K562 (cell line): ENCODE results near the gene KAZN. TPM values are rescaled to one million over a fixed set of nuclear protein-coding genes. Genes with fewer than 3 reads are reported as not detected.

Experiments used
- FOSL1 ChIP-seq: fragments of 200-800 bp; sonication (Bioruptor generic); conservative IDR thresholded peaks from 2 replicates; pipeline ENCODE4 v1.6.1; 2016; ENCODE audit warnings: missing genetic modification characterization, missing compliant biosample characterization
- JUND ChIP-seq, 2 experiments: IDR thresholded peaks; 2 replicates in 1 of 2; 3 replicates in 1 of 2; pipeline ENCODE4 v1.6.1; 2011; ENCODE audit warnings: borderline replicate concordance in 2 of 2, low read depth in 2 of 2, low read length in 2 of 2, improper control_type of control experiment in 1 of 2, missing biosample characterization in 1 of 2, missing genetic modification characterization in 1 of 2, missing genetic modification reagents in 1 of 2
- KLF13 ChIP-seq: fragments of 450-650 bp; IDR thresholded peaks from 2 replicates; pipeline ENCODE4 v1.6.1; 2016; ENCODE audit warnings: missing genetic modification characterization, low read depth, mild to moderate bottlenecking, missing compliant biosample characterization, moderate library complexity, borderline replicate concordance
- MECOM ChIP-seq: fragments of 250-450 bp; sonication (Bioruptor Pico); IDR thresholded peaks from 2 replicates; pipeline ENCODE4 v1.8.0; 2022; ENCODE audit warnings: inconsistent platforms
- OTX1 ChIP-seq: fragments of 450-650 bp; formaldehyde crosslinking; IDR thresholded peaks from 2 replicates; pipeline ENCODE4 v1.4.0; 2022; ENCODE audit warnings: mild to moderate bottlenecking
- RBM34 ChIP-seq: fragments of 200-400 bp; formaldehyde crosslinking; IDR thresholded peaks from 2 replicates; pipeline ENCODE4 v1.6.1; 2018; ENCODE audit warnings: low read length, borderline replicate concordance; ENCODE audit not compliant: insufficient read depth
- SETDB1 ChIP-seq: IDR thresholded peaks from one replicate; pipeline ENCODE4 v1.6.1; 2012; ENCODE audit warnings: low read length, control low read depth, inconsistent platforms
- ZNF766 ChIP-seq: fragments of 200-800 bp; sonication (Bioruptor generic); conservative IDR thresholded peaks from 2 replicates; pipeline ENCODE4 v1.6.1; 2016; ENCODE audit warnings: missing genetic modification characterization, missing compliant biosample characterization
- ZNF778 ChIP-seq: fragments of 450-650 bp; formaldehyde crosslinking; IDR thresholded peaks from 2 replicates; pipeline ENCODE4 v1.4.0; 2020; ENCODE audit warnings: mild to moderate bottlenecking, moderate library complexity
- polyA plus RNA-seq, 8 experiments: library from polyadenylated mRNA; depleted of rRNA in 4 of 8; stranded (reverse) in 5 of 8; unstranded in 3 of 8; fragments of >200 nt; fragmentation: Nextera tagmentation in 2 of 8; fragmentation: Illumina TruSeq in 1 of 8; extraction: Ambion mirVana in 2 of 8; extraction: Trizol in 1 of 8; gene quantifications; 2 replicates each; pipeline versions ENCODE4 v1.2.1 to v1.2.3, GENCODE V29; 2011 to 2014; ENCODE audit warnings: inconsistent platforms in 1 of 8, missing spikeins in 1 of 8
- total RNA-seq, 7 experiments: library from RNA; depleted of rRNA in 6 of 7; stranded (reverse); fragments of >200 nt in 6 of 7; fragmentation: Illumina TruSeq in 2 of 7; extraction: Trizol in 2 of 7; gene quantifications; 2 replicates each; pipeline versions ENCODE4 v1.2.1 to v1.2.3, GENCODE V29; 2011 to 2021; ENCODE audit warnings: low replicate concordance in 1 of 7
- TF ChIP-seq, protein P1 (sequence below): fragments of 450-650 bp; formaldehyde crosslinking; IDR thresholded peaks from 2 replicates; pipeline ENCODE4 v1.4.0; 2020; ENCODE audit warnings: mild to moderate bottlenecking, moderate library complexity
- TF ChIP-seq, protein P2 (sequence below), 2 experiments: fragments of 450-650 bp; formaldehyde crosslinking in 1 of 2; IDR thresholded peaks; 2 replicates each; pipeline versions ENCODE4 v1.4.0 to v1.6.1; 2014 to 2020; ENCODE audit warnings: mild to moderate bottlenecking in 2 of 2, borderline replicate concordance in 1 of 2, low read depth in 1 of 2
- TF ChIP-seq, protein P3 (sequence below): fragments of 450-650 bp; formaldehyde crosslinking; IDR thresholded peaks from 2 replicates; pipeline ENCODE4 v1.4.0; 2022; ENCODE audit warnings: missing genetic modification characterization
- TF ChIP-seq, protein P4 (sequence below), 2 experiments: fragments of 450-650 bp in 1 of 2; IDR thresholded peaks; 2 replicates each; pipeline ENCODE4 v1.6.1; 2011 to 2017; ENCODE audit warnings: low read depth in 2 of 2, antibody characterized with exemption in 1 of 2, borderline replicate concordance in 1 of 2, low read length in 1 of 2, mild to moderate bottlenecking in 1 of 2, mixed read lengths in 1 of 2; ENCODE audit not compliant: control insufficient read depth in 1 of 2

KAZN gene
- total and polyA plus RNA-seq, 9 of the 15 experiments (the other 6 are each of a cell fraction or from before 2014, with no cell fraction given): 2.1 to 21.6 (median 5.4) TPM

DNA sequence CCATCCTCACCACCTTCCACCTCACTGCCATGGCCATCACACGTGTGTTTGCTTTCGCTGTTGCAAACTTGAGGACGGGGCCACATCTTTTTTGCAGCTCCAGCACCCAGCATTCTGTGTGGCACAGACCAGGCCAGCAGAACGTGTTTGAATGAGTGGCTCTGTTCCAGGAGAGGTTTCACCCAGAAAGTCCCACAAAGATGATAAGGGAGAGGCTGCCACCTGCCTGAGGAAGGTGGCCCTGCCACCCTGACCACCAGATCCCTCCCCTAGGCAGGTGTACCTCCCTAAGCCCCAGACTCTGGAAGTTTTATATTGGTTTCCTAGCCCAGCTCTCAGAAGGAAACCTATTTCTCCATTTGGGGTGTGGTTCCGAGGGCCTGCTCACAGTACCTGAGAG, 252.1 kb downstream of the KAZN start (continued):
- TF ChIP-seq, protein P1, sequence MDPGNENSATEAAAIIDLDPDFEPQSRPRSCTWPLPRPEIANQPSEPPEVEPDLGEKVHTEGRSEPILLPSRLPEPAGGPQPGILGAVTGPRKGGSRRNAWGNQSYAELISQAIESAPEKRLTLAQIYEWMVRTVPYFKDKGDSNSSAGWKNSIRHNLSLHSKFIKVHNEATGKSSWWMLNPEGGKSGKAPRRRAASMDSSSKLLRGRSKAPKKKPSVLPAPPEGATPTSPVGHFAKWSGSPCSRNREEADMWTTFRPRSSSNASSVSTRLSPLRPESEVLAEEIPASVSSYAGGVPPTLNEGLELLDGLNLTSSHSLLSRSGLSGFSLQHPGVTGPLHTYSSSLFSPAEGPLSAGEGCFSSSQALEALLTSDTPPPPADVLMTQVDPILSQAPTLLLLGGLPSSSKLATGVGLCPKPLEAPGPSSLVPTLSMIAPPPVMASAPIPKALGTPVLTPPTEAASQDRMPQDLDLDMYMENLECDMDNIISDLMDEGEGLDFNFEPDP: no peak
- TF ChIP-seq, protein P2, sequence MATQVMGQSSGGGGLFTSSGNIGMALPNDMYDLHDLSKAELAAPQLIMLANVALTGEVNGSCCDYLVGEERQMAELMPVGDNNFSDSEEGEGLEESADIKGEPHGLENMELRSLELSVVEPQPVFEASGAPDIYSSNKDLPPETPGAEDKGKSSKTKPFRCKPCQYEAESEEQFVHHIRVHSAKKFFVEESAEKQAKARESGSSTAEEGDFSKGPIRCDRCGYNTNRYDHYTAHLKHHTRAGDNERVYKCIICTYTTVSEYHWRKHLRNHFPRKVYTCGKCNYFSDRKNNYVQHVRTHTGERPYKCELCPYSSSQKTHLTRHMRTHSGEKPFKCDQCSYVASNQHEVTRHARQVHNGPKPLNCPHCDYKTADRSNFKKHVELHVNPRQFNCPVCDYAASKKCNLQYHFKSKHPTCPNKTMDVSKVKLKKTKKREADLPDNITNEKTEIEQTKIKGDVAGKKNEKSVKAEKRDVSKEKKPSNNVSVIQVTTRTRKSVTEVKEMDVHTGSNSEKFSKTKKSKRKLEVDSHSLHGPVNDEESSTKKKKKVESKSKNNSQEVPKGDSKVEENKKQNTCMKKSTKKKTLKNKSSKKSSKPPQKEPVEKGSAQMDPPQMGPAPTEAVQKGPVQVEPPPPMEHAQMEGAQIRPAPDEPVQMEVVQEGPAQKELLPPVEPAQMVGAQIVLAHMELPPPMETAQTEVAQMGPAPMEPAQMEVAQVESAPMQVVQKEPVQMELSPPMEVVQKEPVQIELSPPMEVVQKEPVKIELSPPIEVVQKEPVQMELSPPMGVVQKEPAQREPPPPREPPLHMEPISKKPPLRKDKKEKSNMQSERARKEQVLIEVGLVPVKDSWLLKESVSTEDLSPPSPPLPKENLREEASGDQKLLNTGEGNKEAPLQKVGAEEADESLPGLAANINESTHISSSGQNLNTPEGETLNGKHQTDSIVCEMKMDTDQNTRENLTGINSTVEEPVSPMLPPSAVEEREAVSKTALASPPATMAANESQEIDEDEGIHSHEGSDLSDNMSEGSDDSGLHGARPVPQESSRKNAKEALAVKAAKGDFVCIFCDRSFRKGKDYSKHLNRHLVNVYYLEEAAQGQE (IDR thresholded peaks at IDR 0.05; ENCODE audit: borderline replicate concordance): peak; percentile 83
- TF ChIP-seq, protein P2 (CRISPR knock-in tag; IDR thresholded peaks at IDR 0.05; ENCODE audit: low read depth): no peak
- TF ChIP-seq MECOM (CRISPR knock-in tag) (no peak), RBM34 (no peak), ZNF778 (CRISPR knock-in tag) (no peak), OTX1 (CRISPR knock-in tag) (no peak), KLF13 (tag) (no peak), ZNF766 (CRISPR knock-in tag) (peak; percentile 90), JUND (IDR thresholded peaks at IDR 0.05; ENCODE audit: borderline replicate concordance, low read depth, low read length) (no peak), JUND (tag; IDR thresholded peaks at IDR 0.05; ENCODE audit: borderline replicate concordance, low read depth, low read length) (peak; percentile 3; the same call in 1 of the 3 replicates), SETDB1 (no peak), FOSL1 (tag) (no peak)
- TF ChIP-seq, protein P3, sequence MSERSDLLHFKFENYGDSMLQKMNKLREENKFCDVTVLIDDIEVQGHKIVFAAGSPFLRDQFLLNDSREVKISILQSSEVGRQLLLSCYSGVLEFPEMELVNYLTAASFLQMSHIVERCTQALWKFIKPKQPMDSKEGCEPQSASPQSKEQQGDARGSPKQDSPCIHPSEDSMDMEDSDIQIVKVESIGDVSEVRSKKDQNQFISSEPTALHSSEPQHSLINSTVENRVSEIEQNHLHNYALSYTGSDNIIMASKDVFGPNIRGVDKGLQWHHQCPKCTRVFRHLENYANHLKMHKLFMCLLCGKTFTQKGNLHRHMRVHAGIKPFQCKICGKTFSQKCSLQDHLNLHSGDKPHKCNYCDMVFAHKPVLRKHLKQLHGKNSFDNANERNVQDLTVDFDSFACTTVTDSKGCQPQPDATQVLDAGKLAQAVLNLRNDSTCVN (CRISPR knock-in tag): no peak
- TF ChIP-seq, protein P4, sequence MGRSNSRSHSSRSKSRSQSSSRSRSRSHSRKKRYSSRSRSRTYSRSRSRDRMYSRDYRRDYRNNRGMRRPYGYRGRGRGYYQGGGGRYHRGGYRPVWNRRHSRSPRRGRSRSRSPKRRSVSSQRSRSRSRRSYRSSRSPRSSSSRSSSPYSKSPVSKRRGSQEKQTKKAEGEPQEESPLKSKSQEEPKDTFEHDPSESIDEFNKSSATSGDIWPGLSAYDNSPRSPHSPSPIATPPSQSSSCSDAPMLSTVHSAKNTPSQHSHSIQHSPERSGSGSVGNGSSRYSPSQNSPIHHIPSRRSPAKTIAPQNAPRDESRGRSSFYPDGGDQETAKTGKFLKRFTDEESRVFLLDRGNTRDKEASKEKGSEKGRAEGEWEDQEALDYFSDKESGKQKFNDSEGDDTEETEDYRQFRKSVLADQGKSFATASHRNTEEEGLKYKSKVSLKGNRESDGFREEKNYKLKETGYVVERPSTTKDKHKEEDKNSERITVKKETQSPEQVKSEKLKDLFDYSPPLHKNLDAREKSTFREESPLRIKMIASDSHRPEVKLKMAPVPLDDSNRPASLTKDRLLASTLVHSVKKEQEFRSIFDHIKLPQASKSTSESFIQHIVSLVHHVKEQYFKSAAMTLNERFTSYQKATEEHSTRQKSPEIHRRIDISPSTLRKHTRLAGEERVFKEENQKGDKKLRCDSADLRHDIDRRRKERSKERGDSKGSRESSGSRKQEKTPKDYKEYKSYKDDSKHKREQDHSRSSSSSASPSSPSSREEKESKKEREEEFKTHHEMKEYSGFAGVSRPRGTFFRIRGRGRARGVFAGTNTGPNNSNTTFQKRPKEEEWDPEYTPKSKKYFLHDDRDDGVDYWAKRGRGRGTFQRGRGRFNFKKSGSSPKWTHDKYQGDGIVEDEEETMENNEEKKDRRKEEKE (IDR thresholded peaks at IDR 0.05; ENCODE audit: borderline replicate concordance in 1 of 2, control insufficient read depth in 1 of 2, low read depth in 2 of 2, low read length in 1 of 2): no peak
